Measurements from ENCODE around the gene IRF8. TPM values are rescaled to one million over a fixed set of nuclear protein-coding genes. Genes with fewer than 3 reads are reported as not detected.

IRF8 gene
- polyA plus RNA-seq, 1 experiment = not detected

- DNase-seq (ENCODE audit: low read depth, low spot score) = no peak
- no peak overlapping the region for H3K4me3 ChIP-seq (ENCODE audit: low read depth, low read length)
- ChIA-PET CTCF (no interaction called here), POLR2A (interaction anchor here (1.1 kb wide), 1 partner anchor 26 kb away, joined by 3 read pairs; no protein-coding TSS in a partner anchor)
- no peak for TF ChIP-seq CTCF (IDR thresholded peaks at IDR 0.05; ENCODE audit: low read depth, low read length)
- H3K9me3 ChIP-seq (ENCODE audit: control insufficient read depth, insufficient read depth, low read length) = peaks cover 3% of the 10 kb centered on the region; the same call in 1 of the 2 replicates
- H3K27me3 ChIP-seq (ENCODE audit: control insufficient read depth, insufficient read depth, low read length) = peaks cover 33% of the 10 kb centered on the region
- H3K27ac ChIP-seq (ENCODE audit: low read depth, low read length) = no peak overlapping the region
Measured at GRCh38 chr16:85970016-85970733, 71.2 kb downstream of the IRF8 start.

- Histone ChIP-seq H3K27me3 (ENCODE audit: control insufficient read depth, insufficient read depth, low read length) (peaks cover 35% of the 10 kb centered on the region), H3K4me3 (ENCODE audit: low read depth, low read length) (no peak overlapping the region), H3K9me3 (ENCODE audit: control insufficient read depth, insufficient read depth, low read length) (peaks cover 3% of the 10 kb centered on the region; the same call in 1 of the 2 replicates), H3K27ac (ENCODE audit: low read depth, low read length) (no peak overlapping the region)
- TF ChIP-seq CTCF (IDR thresholded peaks at IDR 0.05; ENCODE audit: low read depth, low read length) = no peak
- POLR2A ChIA-PET = no interaction called here
- no peak for DNase-seq (ENCODE audit: low read depth, low spot score)
- CTCF ChIA-PET = no interaction called here
Measured at GRCh38 chr16:85970738-85971137, 71.8 kb downstream of the IRF8 start.

Small RNAs within 50 kb of the gene (small RNA-seq; reads per million reads assigned to genes)
- gene MIR6774 (ENCODE audit: insufficient read length, low read depth) = not detected

Other genes with a start within 250 kb of the IRF8 start
- 4.2 and 5.1 TPM in 2 replicates for gene GINS2, start 210.2 kb upstream of the IRF8 start, polyA plus RNA-seq (2011; rRNA removed)
- gene C16orf74, start 148.1 kb upstream of the IRF8 start, polyA plus RNA-seq (2011; rRNA removed) = 3.2 and 5.0 TPM in 2 replicates
- 30.5 and 31.0 TPM in 2 replicates for gene EMC8, start 99.6 kb upstream of the IRF8 start, polyA plus RNA-seq (2011; rRNA removed)
- 828 and 879 TPM in 2 replicates for gene COX4I1, start 99.5 kb upstream of the IRF8 start, polyA plus RNA-seq (2011; rRNA removed)